Caco-2 (cell line): ENCODE measurements around the gene NCEH1. TPM values are rescaled to one million over a fixed set of nuclear protein-coding genes. Genes with fewer than 3 reads are reported as not detected.

ENCODE experiments used
- BruUV-seq: library from RNA; stranded (reverse); fragments of 400-500 nt; replicated peaks from 2 replicates; lab custom pipeline; 2021; lab: Mats Ljungman, UMichigan
- CTCF ChIA-PET: fragments of 300-600 bp; sonication (Branson Sonifier 250); formaldehyde crosslinking; loops from one replicate; lab custom pipeline; 2022; ENCODE audit warnings: antibody characterized with exemption; lab: Charles Lee
- POLR2A ChIA-PET: fragments of 300-600 bp; sonication (Branson Sonifier 250); formaldehyde crosslinking; loops from one replicate; lab custom pipeline; 2022; ENCODE audit warnings: antibody characterized with exemption; lab: Charles Lee
- DNase-seq, 2 experiments: peaks; one replicate each; pipeline versions ENCODE4 v3.0.0 to v3.0.0-alpha.2; 2020 to 2022
- H3K27me3 ChIP-seq: replicated peaks from 2 replicates; pipeline ENCODE4 v1.6.0; 2011; ENCODE audit warnings: low read length; ENCODE audit not compliant: control insufficient read depth, insufficient read depth
- H3K36me3 ChIP-seq: 2 replicates; pipeline ENCODE4 v1.5.1; 2011; ENCODE audit warnings: low read length; ENCODE audit not compliant: control insufficient read depth, insufficient read depth
- H3K4me1 ChIP-seq: fragments of 250-450 bp; sonication (Bioruptor Pico); 2 replicates; pipeline ENCODE4 v1.5.1; 2020; ENCODE audit warnings: mild to moderate bottlenecking
- H3K4me3 ChIP-seq: 2 replicates; pipeline ENCODE4 v1.5.1; 2011; ENCODE audit warnings: low read depth, mild to moderate bottlenecking, control low read depth, low read length
- H3K9me3 ChIP-seq: fragments of 250-450 bp; sonication (Bioruptor Pico); 2 replicates; pipeline ENCODE4 v1.5.1; 2020; ENCODE audit warnings: mild to moderate bottlenecking, moderate library complexity
- H3K27ac Mint-ChIP-seq: one replicate; pipeline ENCODE4 v1.8.0; 2022; ENCODE audit warnings: mixed read lengths; ENCODE audit not compliant: unreplicated experiment
- H3K27me3 Mint-ChIP-seq: one replicate; pipeline ENCODE4 v1.8.0; 2022; ENCODE audit warnings: mixed read lengths; ENCODE audit not compliant: insufficient read depth, unreplicated experiment
- H3K36me3 Mint-ChIP-seq: one replicate; pipeline ENCODE4 v1.8.0; 2022; ENCODE audit warnings: mild to moderate bottlenecking, mixed read lengths; ENCODE audit not compliant: insufficient read depth, unreplicated experiment
- H3K4me1 Mint-ChIP-seq: one replicate; pipeline ENCODE4 v1.8.0; 2022; ENCODE audit warnings: low read depth, mixed read lengths; ENCODE audit not compliant: unreplicated experiment
- H3K4me3 Mint-ChIP-seq: one replicate; pipeline ENCODE4 v1.8.0; 2022; ENCODE audit warnings: mild to moderate bottlenecking, moderate library complexity, mixed read lengths; ENCODE audit not compliant: unreplicated experiment
- H3K9me3 Mint-ChIP-seq: one replicate; pipeline ENCODE4 v1.8.0; 2022; ENCODE audit warnings: mixed read lengths; ENCODE audit not compliant: unreplicated experiment
- CTCF ChIP-seq, 2 experiments: fragments of 200-600 bp in 1 of 2; IDR thresholded peaks; 1 replicate in 1 of 2; 2 replicates in 1 of 2; pipeline versions ENCODE4 v1.5.1 to v1.8.0; 2011 to 2022; ENCODE audit warnings: antibody characterized with exemption in 1 of 2, control low read depth in 1 of 2, inconsistent platforms in 1 of 2, low read depth in 1 of 2, low read length in 1 of 2, mild to moderate bottlenecking in 1 of 2, moderate library complexity in 1 of 2; ENCODE audit not compliant: insufficient read depth in 1 of 2, severe bottlenecking in 1 of 2, unreplicated experiment in 1 of 2
- intact Hi-C: fragments of 100-400 bp; cut with micrococcal nuclease; formaldehyde crosslinking; loops from one replicate; pipeline ENCODE4 v1.10.0; 2022; ENCODE audit not compliant: unreplicated experiment
- total RNA-seq: library from RNA; stranded (reverse); gene quantifications from 2 replicates; pipeline ENCODE4 v1.2.3, GENCODE V29; 2022

The NCEH1 gene
- total RNA-seq, 1 experiment from 2014 or later, result 10.1 TPM

GRCh38 chr3:172580680-172581401 is 130.0 kb downstream of the NCEH1 start:
- CTCF ChIA-PET, result no interaction called here
- Histone ChIP-seq H3K4me3 (no peak overlapping the region), H3K36me3 (no peaks in the 10 kb centered on the region), H3K4me1 (no peaks in the 10 kb centered on the region), H3K9me3 (no peaks in the 10 kb centered on the region), H3K27me3 (no peaks in the 10 kb centered on the region)
- BruUV-seq, result no TSS peak
- DNase-seq, result no peak
- no peak overlapping the region for H3K27ac Mint-ChIP-seq
- H3K9me3 Mint-ChIP-seq, result no peaks in the 10 kb centered on the region
- no peaks in the 10 kb centered on the region for H3K27me3 Mint-ChIP-seq
- no peaks in the 10 kb centered on the region for H3K36me3 Mint-ChIP-seq
- peaks cover 8% of the 10 kb centered on the region for H3K4me1 Mint-ChIP-seq
- intact Hi-C loops, result no loop called here
- POLR2A ChIA-PET, result no interaction called here
- no peak for TF ChIP-seq CTCF (IDR thresholded peaks at IDR 0.05; ENCODE audit: insufficient read depth in 1 of 2, low read depth in 1 of 2, low read length in 1 of 2, severe bottlenecking in 1 of 2, unreplicated experiment in 1 of 2)
- no peak overlapping the region for H3K4me3 Mint-ChIP-seq

Other genes starting within 250 kb of the NCEH1 start
- gene TNFSF10, start 187.6 kb downstream of the NCEH1 start, total RNA-seq, result not detected in 2 replicates
- 66.6 and 68.0 TPM in 2 replicates for gene ECT2, start 39.7 kb upstream of the NCEH1 start, total RNA-seq